ENCODE data around the gene RUNX3. TPM values are rescaled to one million over a fixed set of nuclear protein-coding genes. Genes with fewer than 3 reads are reported as not detected.

The RUNX3 gene
- total and polyA plus RNA-seq, 2 donors (not counting 1 experiment from before 2014, with no cell fraction given) = 86.0 to 127 TPM

DNA sequence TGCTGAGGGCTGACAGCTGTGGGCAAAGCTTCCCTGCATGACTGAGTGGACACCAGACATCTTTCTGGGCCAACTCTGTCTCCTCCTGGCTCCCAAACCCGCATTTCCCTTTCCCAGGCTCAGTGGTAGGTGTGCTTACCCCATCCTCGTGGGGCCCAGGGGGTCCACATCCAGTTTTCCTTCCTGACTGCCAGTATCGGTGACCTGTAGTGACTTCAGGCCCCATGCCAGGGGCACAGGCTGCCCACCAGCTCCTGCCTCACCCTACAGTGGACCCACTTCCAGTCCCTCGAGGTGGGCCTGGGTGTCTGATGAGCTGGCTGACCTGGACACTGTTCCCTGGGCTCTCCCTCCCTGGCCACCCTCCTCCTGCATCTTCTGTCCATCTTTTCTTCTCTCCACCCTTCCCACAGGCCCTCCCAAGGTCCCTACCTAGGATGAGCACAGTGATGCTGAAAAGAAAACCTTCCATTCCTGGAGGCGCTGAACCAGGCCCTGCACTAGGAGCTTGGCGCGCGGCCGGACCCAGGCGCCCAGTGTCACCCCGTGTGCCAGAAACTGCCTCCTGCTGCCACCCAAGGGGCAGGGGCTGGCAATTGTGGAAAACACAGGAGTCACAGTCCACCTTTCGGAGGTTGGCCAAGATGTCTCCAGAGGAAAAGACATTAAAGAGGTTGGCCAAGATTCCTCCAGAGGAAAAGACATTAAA is 67.1 kb downstream of the RUNX3 start:
- WGBS (ENCODE audit: insufficient coverage) = 92% methylated on average over 12 of the region's 12 CpGs
- Histone ChIP-seq H3K4me1 (ENCODE audit: control insufficient read depth in 2 of 2, insufficient read depth in 2 of 2, low read length in 2 of 2) (peaks cover 0 to 5% of the 10 kb centered on the region in 2 donors), H3K9me3 (ENCODE audit: control extremely low read depth in 1 of 3, control insufficient read depth in 2 of 3, insufficient read depth in 1 of 3, low read length in 2 of 3) (no peaks in the 10 kb centered on the region), H3K9ac (ENCODE audit: low read length) (no peak overlapping the region), H3K4me2 (replicated peaks; ENCODE audit: low read depth, low read length, poor library complexity, severe bottlenecking) (no peak overlapping the region), H4K20me1 (ENCODE audit: control insufficient read depth, insufficient read depth, low read length, poor library complexity, severe bottlenecking) (no peaks in the 10 kb centered on the region), H3K79me2 (ENCODE audit: control insufficient read depth, insufficient read depth, low read length) (no peaks in the 10 kb centered on the region), H3K4me3 (ENCODE audit: control extremely low read depth in 1 of 5, extremely low read depth in 1 of 5, insufficient read depth in 1 of 5, low read depth in 2 of 5, low read length in 4 of 5) (no peak overlapping the region), H3K27ac (ENCODE audit: low read length in 2 of 2) (no peak overlapping the region), H3K27me3 (replicated peaks in 1 of 4; ENCODE audit: control extremely low read depth in 1 of 4, control insufficient read depth in 3 of 4, insufficient read depth in 4 of 4, low read length in 3 of 4) (peaks cover 0 to 7% (median under 1%) of the 10 kb centered on the region in 4 experiments), H2AFZ (ENCODE audit: insufficient read depth, low read depth, low read length, poor library complexity, severe bottlenecking) (no peak overlapping the region), H3K36me3 (replicated peaks in 1 of 2; ENCODE audit: control extremely low read depth in 1 of 2, control insufficient read depth in 1 of 2, extremely low read depth in 1 of 2, insufficient read depth in 2 of 2, low read length in 1 of 2) (no peaks in the 10 kb centered on the region)
- intact Hi-C loops (cut with micrococcal nuclease) = no loop called here
- no peak for ATAC-seq (ENCODE audit: low read depth)
- Mint-ChIP-seq H3K27ac (no peak overlapping the region), H3K27me3 (peaks cover 13% of the 10 kb centered on the region), H3K4me1 (peaks cover 5% of the 10 kb centered on the region), H3K4me3 (no peak overlapping the region), H3K9me3 (ENCODE audit: insufficient read depth) (no peaks in the 10 kb centered on the region)
- ChIA-PET CTCF (interaction anchor here (0.7 to 1.4 kb wide), 3 partner anchors 9 to 235 kb away, joined by 3 to 4 read pairs (median 3); no protein-coding TSS in a partner anchor), POLR2A (no interaction called here)
- no peak for DNase-seq
- TF ChIP-seq, protein P1, sequence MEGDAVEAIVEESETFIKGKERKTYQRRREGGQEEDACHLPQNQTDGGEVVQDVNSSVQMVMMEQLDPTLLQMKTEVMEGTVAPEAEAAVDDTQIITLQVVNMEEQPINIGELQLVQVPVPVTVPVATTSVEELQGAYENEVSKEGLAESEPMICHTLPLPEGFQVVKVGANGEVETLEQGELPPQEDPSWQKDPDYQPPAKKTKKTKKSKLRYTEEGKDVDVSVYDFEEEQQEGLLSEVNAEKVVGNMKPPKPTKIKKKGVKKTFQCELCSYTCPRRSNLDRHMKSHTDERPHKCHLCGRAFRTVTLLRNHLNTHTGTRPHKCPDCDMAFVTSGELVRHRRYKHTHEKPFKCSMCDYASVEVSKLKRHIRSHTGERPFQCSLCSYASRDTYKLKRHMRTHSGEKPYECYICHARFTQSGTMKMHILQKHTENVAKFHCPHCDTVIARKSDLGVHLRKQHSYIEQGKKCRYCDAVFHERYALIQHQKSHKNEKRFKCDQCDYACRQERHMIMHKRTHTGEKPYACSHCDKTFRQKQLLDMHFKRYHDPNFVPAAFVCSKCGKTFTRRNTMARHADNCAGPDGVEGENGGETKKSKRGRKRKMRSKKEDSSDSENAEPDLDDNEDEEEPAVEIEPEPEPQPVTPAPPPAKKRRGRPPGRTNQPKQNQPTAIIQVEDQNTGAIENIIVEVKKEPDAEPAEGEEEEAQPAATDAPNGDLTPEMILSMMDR (IDR thresholded peaks at IDR 0.05) = no peak
- no peak for TF ChIP-seq EZH2 (IDR thresholded peaks at IDR 0.05; ENCODE audit: borderline replicate concordance, insufficient read depth, low read depth, low read length, poor library complexity, severe bottlenecking)
